ENCODE measurements around the gene SCAMP4.

The SCAMP4 gene

GRCh38 chr19:1914826-1915341, 9.7 kb downstream of the SCAMP4 start:
- DNase-seq, result no peak

- no peak for DNase-seq
These were observed 11.9 kb downstream of the SCAMP4 start for GRCh38 chr19:1917146-1917545.

GRCh38 chr19:1917926-1918325, 12.7 kb downstream of the SCAMP4 start:
- DNase-seq, result no peak

GRCh38 chr19:1918975-1919374, 13.8 kb downstream of the SCAMP4 start:
- DNase-seq, result no peak

- no peak for DNase-seq
These were observed 15.4 kb downstream of the SCAMP4 start for GRCh38 chr19:1920644-1921043.

- DNase-seq, result no peak
These were observed 16.1 kb downstream of the SCAMP4 start for GRCh38 chr19:1921326-1921725.

GRCh38 chr19:1921825-1922224, 16.6 kb downstream of the SCAMP4 start:
- DNase-seq, result no peak

GRCh38 chr19:1922803-1923202, 17.6 kb downstream of the SCAMP4 start:
- no peak for DNase-seq

- DNase-seq, result no peak
These were observed 18.1 kb downstream of the SCAMP4 start for GRCh38 chr19:1923319-1923718.

- DNase-seq, result no peak
These were observed 19.2 kb downstream of the SCAMP4 start for GRCh38 chr19:1924320-1924961.

- DNase-seq, result no peak
These were observed 20.3 kb downstream of the SCAMP4 start for GRCh38 chr19:1925544-1925943.

- DNase-seq, result peak; percentile 89
These were observed 24.0 kb downstream of the SCAMP4 start for GRCh38 chr19:1929021-1929742.

- DNase-seq, result no peak
These were observed 26.2 kb downstream of the SCAMP4 start for GRCh38 chr19:1931445-1931844.

GRCh38 chr19:1932395-1932794, 27.2 kb downstream of the SCAMP4 start:
- DNase-seq, result no peak

- no peak for DNase-seq
These were observed 28.0 kb downstream of the SCAMP4 start for GRCh38 chr19:1933244-1933643.

GRCh38 chr19:1933942-1934341, 28.7 kb downstream of the SCAMP4 start:
- no peak for DNase-seq

- DNase-seq, result peak; percentile 54
These were observed 30.4 kb downstream of the SCAMP4 start for GRCh38 chr19:1935484-1936208.

- no peak for DNase-seq
These were observed 31.2 kb downstream of the SCAMP4 start for GRCh38 chr19:1936430-1936829.

GRCh38 chr19:1936916-1937610, 31.9 kb downstream of the SCAMP4 start:
- DNase-seq, result no peak

- DNase-seq, result no peak
These were observed 32.9 kb downstream of the SCAMP4 start for GRCh38 chr19:1938071-1938470.

GRCh38 chr19:1941146-1942077, 36.2 kb downstream of the SCAMP4 start, which contains the start of gene CSNK1G2:
Gene CSNK1G2 (plus strand): TSS chr19:1941172. CDS start chr19:1969773, 28,601 bp downstream.
- no peak for DNase-seq

Measured in RPMI8226 (cell line).